GM15510 (cell line): ENCODE measurements around the gene NDUFAF7.

ENCODE experiments used
- POLR2A ChIP-seq: IDR thresholded peaks from 3 replicates; pipeline ENCODE4 v1.6.1; 2011; ENCODE audit warnings: borderline replicate concordance; ENCODE audit not compliant: insufficient read length; ENCODE audit errors: extremely low read depth

The NDUFAF7 gene

GRCh38 chr2:37205689-37206341, 25.6 kb upstream of the NDUFAF7 start:
- TF ChIP-seq POLR2A, result no peak

- no peak for TF ChIP-seq POLR2A
These were observed 20.2 kb upstream of the NDUFAF7 start for GRCh38 chr2:37211212-37211611.

- no peak for TF ChIP-seq POLR2A
These were observed 19.5 kb upstream of the NDUFAF7 start for GRCh38 chr2:37211939-37212338.

- no peak for TF ChIP-seq POLR2A
These were observed 16.2 kb upstream of the NDUFAF7 start for GRCh38 chr2:37215250-37215649.

GRCh38 chr2:37219046-37219445, 12.4 kb upstream of the NDUFAF7 start:
- no peak for TF ChIP-seq POLR2A

- no peak for TF ChIP-seq POLR2A
These were observed 8.3 kb upstream of the NDUFAF7 start for GRCh38 chr2:37223131-37223530.

- no peak for TF ChIP-seq POLR2A
These were observed 7.4 kb upstream of the NDUFAF7 start for GRCh38 chr2:37224063-37224462.

GRCh38 chr2:37226863-37227262, 4.6 kb upstream of the NDUFAF7 start:
- TF ChIP-seq POLR2A, result no peak

- no peak for TF ChIP-seq POLR2A
These were observed 2.7 kb upstream of the NDUFAF7 start for GRCh38 chr2:37228788-37229187.

- TF ChIP-seq POLR2A, result no peak
These were observed 877 bp upstream of the NDUFAF7 start for GRCh38 chr2:37230581-37230980.

- no peak for TF ChIP-seq POLR2A
These were observed 874 bp downstream of the NDUFAF7 start for GRCh38 chr2:37232131-37232933.

- TF ChIP-seq POLR2A, result no peak
These were observed 12.0 kb downstream of the NDUFAF7 start for GRCh38 chr2:37243435-37243834.

GRCh38 chr2:37244017-37244416, 12.6 kb downstream of the NDUFAF7 start:
- TF ChIP-seq POLR2A, result no peak

- no peak for TF ChIP-seq POLR2A
These were observed 13.3 kb downstream of the NDUFAF7 start for GRCh38 chr2:37244755-37245154.

- TF ChIP-seq POLR2A, result no peak
These were observed 14.7 kb downstream of the NDUFAF7 start for GRCh38 chr2:37246205-37246604.
